ENCODE results near the gene FNDC3B. TPM values are rescaled to one million over a fixed set of nuclear protein-coding genes. Genes with fewer than 3 reads are reported as not detected.

The FNDC3B gene
- total RNA-seq, 1 experiment from 2014 or later, result 48.6 TPM

DNA sequence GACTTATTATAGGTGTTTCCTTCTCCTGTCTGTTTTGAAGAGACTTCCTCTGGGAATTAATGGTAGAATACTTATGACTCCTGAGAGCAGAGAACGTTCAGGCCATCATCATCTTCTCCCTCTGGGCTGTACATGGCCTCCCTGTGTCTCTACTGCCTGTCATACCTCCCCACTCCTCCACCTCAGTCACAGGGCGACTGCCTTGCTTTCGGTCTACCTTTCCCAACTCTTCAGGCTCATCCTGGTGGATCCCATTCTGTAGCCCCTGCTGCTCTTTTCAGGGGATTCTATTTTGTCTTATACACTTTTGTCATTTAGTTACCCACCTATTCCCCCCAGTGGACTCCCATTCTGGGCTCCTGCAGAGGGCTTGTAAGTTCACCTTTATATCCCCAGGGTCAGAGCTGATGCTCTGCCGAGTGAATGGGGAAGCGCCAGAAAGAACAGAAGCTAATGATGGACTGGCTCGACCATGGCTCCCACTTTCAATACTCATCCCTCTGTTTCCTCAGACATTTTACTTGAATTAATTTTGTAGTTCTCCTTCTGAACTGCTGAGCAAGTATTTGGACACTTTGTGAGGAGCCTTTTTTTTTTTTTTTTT, 28.6 kb downstream of the FNDC3B start:
- POLR2A ChIA-PET (ENCODE audit: unreplicated experiment), result no interaction called here
- Histone ChIP-seq H3K4me3 (ENCODE audit: low read length) (no peak overlapping the region), H3K9ac (ENCODE audit: low read length) (no peak overlapping the region), H3K9me3 (ENCODE audit: low read length) (no peaks in the 10 kb centered on the region), H3K27me3 (ENCODE audit: low read length) (no peaks in the 10 kb centered on the region), H3F3A (ENCODE audit: low read length, unreplicated experiment) (no peaks in the 10 kb centered on the region), H3K4me1 (ENCODE audit: insufficient read depth, low read length) (peaks cover 13% of the 10 kb centered on the region; the same call in 1 of the 2 replicates), H3K36me3 (ENCODE audit: low read depth, low read length) (peaks cover 12% of the 10 kb centered on the region; the same call in 1 of the 2 replicates), H3K79me2 (ENCODE audit: low read length) (peaks cover 100% of the 10 kb centered on the region), H2AFZ (ENCODE audit: low read length) (no peak overlapping the region), H3K4me2 (ENCODE audit: low read length) (no peak overlapping the region), H3K27ac (ENCODE audit: low read length) (no peak overlapping the region), H3K9me2 (replicated peaks; ENCODE audit: low read length) (no peaks in the 10 kb centered on the region), H4K20me1 (ENCODE audit: low read length) (peaks cover 86% of the 10 kb centered on the region)
- intact Hi-C loops (cut with micrococcal nuclease), result no loop called here
- no TSS peak for BruUV-seq (replicated peaks)
- CTCF ChIA-PET, result no interaction called here
- TF ChIP-seq, protein P1, sequence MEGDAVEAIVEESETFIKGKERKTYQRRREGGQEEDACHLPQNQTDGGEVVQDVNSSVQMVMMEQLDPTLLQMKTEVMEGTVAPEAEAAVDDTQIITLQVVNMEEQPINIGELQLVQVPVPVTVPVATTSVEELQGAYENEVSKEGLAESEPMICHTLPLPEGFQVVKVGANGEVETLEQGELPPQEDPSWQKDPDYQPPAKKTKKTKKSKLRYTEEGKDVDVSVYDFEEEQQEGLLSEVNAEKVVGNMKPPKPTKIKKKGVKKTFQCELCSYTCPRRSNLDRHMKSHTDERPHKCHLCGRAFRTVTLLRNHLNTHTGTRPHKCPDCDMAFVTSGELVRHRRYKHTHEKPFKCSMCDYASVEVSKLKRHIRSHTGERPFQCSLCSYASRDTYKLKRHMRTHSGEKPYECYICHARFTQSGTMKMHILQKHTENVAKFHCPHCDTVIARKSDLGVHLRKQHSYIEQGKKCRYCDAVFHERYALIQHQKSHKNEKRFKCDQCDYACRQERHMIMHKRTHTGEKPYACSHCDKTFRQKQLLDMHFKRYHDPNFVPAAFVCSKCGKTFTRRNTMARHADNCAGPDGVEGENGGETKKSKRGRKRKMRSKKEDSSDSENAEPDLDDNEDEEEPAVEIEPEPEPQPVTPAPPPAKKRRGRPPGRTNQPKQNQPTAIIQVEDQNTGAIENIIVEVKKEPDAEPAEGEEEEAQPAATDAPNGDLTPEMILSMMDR (conservative IDR thresholded peaks at IDR 0.05; ENCODE audit: low read depth, low read length), result no peak
- no peak for TF ChIP-seq EZH2phosphoT487 (IDR thresholded peaks at IDR 0.05; ENCODE audit: borderline replicate concordance, low read length)
- TF ChIP-seq EZH2 (IDR thresholded peaks at IDR 0.05; ENCODE audit: low read length, unreplicated experiment), result no peak
- ATAC-seq (no peak), DNase-seq (no peak)

DNA sequence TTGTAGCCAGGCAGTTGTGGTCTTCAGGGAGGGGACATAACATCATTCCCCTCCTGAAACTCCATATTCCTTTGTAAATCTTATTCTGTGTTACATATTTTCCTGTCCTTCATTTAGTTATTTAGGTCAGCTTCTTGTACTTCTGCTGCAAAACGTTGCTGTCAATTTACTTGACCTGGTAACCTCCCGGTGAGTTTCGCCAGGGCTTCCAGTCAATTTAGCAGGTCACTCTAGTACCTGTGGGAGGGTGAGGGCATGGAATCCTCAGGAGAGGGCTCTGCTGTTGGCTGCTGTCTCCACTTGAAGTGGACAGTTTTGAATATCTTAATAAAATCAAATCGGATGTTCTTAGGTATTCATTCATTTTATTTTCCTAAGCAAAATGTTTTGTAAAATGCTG, 29.6 kb downstream of the FNDC3B start:
- intact Hi-C loops (cut with micrococcal nuclease), result no loop called here
- DNase-seq (no peak), ATAC-seq (no peak)
- H3K36me3 ChIP-seq (ENCODE audit: low read depth, low read length), result peaks cover 18% of the 10 kb centered on the region; the same call in 1 of the 2 replicates
- H3K27ac ChIP-seq (ENCODE audit: low read length), result no peak overlapping the region
- H3K9ac ChIP-seq (ENCODE audit: low read length), result no peak overlapping the region
- H3K4me2 ChIP-seq (ENCODE audit: low read length), result no peak overlapping the region
- no peak overlapping the region for H2AFZ ChIP-seq (ENCODE audit: low read length)
- ChIA-PET CTCF (no interaction called here), POLR2A (ENCODE audit: unreplicated experiment) (no interaction called here)
- no peaks in the 10 kb centered on the region for H3K9me3 ChIP-seq (ENCODE audit: low read length)
- peaks cover 13% of the 10 kb centered on the region; the same call in 1 of the 2 replicates for H3K4me1 ChIP-seq (ENCODE audit: insufficient read depth, low read length)
- peaks cover 100% of the 10 kb centered on the region for H3K79me2 ChIP-seq (ENCODE audit: low read length)
- H4K20me1 ChIP-seq (ENCODE audit: low read length), result peaks cover 86% of the 10 kb centered on the region
- TF ChIP-seq EZH2phosphoT487 (IDR thresholded peaks at IDR 0.05; ENCODE audit: borderline replicate concordance, low read length) (no peak), EZH2 (IDR thresholded peaks at IDR 0.05; ENCODE audit: low read length, unreplicated experiment) (no peak)
- TF ChIP-seq, protein P1 (conservative IDR thresholded peaks at IDR 0.05; ENCODE audit: low read depth, low read length), result no peak
- H3K4me3 ChIP-seq (ENCODE audit: low read length), result no peak overlapping the region
- no peaks in the 10 kb centered on the region for H3K27me3 ChIP-seq (ENCODE audit: low read length)
- no peaks in the 10 kb centered on the region for H3K9me2 ChIP-seq (replicated peaks; ENCODE audit: low read length)
- no TSS peak for BruUV-seq (replicated peaks)
- no peaks in the 10 kb centered on the region for H3F3A ChIP-seq (ENCODE audit: low read length, unreplicated experiment)

DNA sequence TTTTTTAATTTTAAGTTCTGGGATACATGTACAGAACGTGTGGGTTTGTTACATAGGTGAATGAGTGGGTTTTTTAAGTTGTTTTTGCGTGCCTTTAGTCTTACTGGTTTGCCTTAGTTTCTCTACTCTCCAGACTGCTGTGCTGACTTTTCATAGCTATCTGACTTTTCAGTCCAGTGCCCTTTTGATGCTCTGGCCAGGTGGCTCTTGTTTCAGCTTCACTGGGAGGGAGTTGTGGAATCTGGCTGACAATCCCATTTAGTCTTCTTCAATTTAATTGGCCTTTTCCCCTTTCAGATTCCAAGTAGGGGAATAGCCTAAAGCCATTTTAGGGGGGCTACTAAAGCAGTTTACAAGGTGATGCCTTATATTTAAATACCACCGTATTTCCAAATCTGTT, 30.1 kb downstream of the FNDC3B start:
- BruUV-seq (replicated peaks), result no TSS peak
- H3K9ac ChIP-seq (ENCODE audit: low read length), result no peak overlapping the region
- no peaks in the 10 kb centered on the region for H3F3A ChIP-seq (ENCODE audit: low read length, unreplicated experiment)
- H4K20me1 ChIP-seq (ENCODE audit: low read length), result peaks cover 86% of the 10 kb centered on the region
- H2AFZ ChIP-seq (ENCODE audit: low read length), result no peak overlapping the region
- H3K79me2 ChIP-seq (ENCODE audit: low read length), result peaks cover 100% of the 10 kb centered on the region
- TF ChIP-seq EZH2phosphoT487 (IDR thresholded peaks at IDR 0.05; ENCODE audit: borderline replicate concordance, low read length) (no peak), EZH2 (IDR thresholded peaks at IDR 0.05; ENCODE audit: low read length, unreplicated experiment) (no peak)
- TF ChIP-seq, protein P1 (conservative IDR thresholded peaks at IDR 0.05; ENCODE audit: low read depth, low read length), result no peak
- POLR2A ChIA-PET (ENCODE audit: unreplicated experiment), result no interaction called here
- H3K27ac ChIP-seq (ENCODE audit: low read length), result no peak overlapping the region
- DNase-seq (no peak), ATAC-seq (no peak)
- no peaks in the 10 kb centered on the region for H3K9me3 ChIP-seq (ENCODE audit: low read length)
- H3K9me2 ChIP-seq (replicated peaks; ENCODE audit: low read length), result no peaks in the 10 kb centered on the region
- no peak overlapping the region for H3K4me2 ChIP-seq (ENCODE audit: low read length)
- H3K4me1 ChIP-seq (ENCODE audit: insufficient read depth, low read length), result peaks cover 13% of the 10 kb centered on the region; the same call in 1 of the 2 replicates
- no peak overlapping the region for H3K4me3 ChIP-seq (ENCODE audit: low read length)
- CTCF ChIA-PET, result no interaction called here
- intact Hi-C loops (cut with micrococcal nuclease), result no loop called here
- peaks cover 19% of the 10 kb centered on the region; the same call in 1 of the 2 replicates for H3K36me3 ChIP-seq (ENCODE audit: low read depth, low read length)
- no peaks in the 10 kb centered on the region for H3K27me3 ChIP-seq (ENCODE audit: low read length)
